Testis (tissue), 5 donors: Measurements from ENCODE around the gene TP53TG3B. TPM values are rescaled to one million over a fixed set of nuclear protein-coding genes. Genes with fewer than 3 reads are reported as not detected.
"Not testable (repeated sequence)": the region's sequence is repeated elsewhere in the genome, so short reads cannot be mapped to it uniquely, and the experiment has no call there.

Experiments used
- DNase-seq: peaks from one replicate; pipeline ENCODE4 v3.0.0-alpha.2; 2019
- H3K27ac ChIP-seq, 2 donors: fragments of 200-600 bp; sonication (generic); one replicate each; pipeline ENCODE4 v1.5.1; 2019
- H3K27me3 ChIP-seq: fragments of 200-600 bp; sonication (generic); one replicate; pipeline ENCODE4 v1.5.1; 2019
- H3K36me3 ChIP-seq: fragments of 200-600 bp; sonication (generic); one replicate; pipeline ENCODE4 v1.5.1; 2017; ENCODE audit warnings: low read depth; ENCODE audit errors: missing control alignments
- H3K4me1 ChIP-seq: fragments of 200-600 bp; sonication (generic); one replicate; pipeline ENCODE4 v1.5.1; 2019
- H3K4me3 ChIP-seq, 2 donors: fragments of 200-600 bp; sonication (generic); one replicate each; pipeline ENCODE4 v1.5.1; 2017 to 2019
- H3K9me3 ChIP-seq: fragments of 200-600 bp; sonication (generic); one replicate; pipeline ENCODE4 v1.5.1; 2017
- WGBS, 2 donors: methylation state at CpG; one replicate each; pipeline ENCODE4 v1.1.5; 2018; 5-methylcytosine and 5-hydroxymethylcytosine counted together
- intact Hi-C: fragments of 100-400 bp; cut with DNase I; formaldehyde crosslinking; loops from one replicate; pipeline ENCODE4 v1.15.1; 2023; ENCODE audit warnings: low total_unique reads
- long read RNA-seq, 2 donors: transcript quantifications; one replicate each; lab custom pipeline, GENCODE V29; 2026
- polyA plus RNA-seq: library from polyadenylated mRNA; stranded (reverse); fragments of 350-450 nt; fragmentation: Illumina TruSeq; extraction: RNeasy Lipid Tissue Mini Kit (QIAGEN cat#74804); gene quantifications from one replicate; pipeline ENCODE4 v1.2.3, GENCODE V29; 2014; ENCODE audit warnings: low read depth, low replicate concordance; ENCODE audit not compliant: insufficient read depth
- small RNA-seq, 2 donors: library from RNA; depleted of rRNA; stranded (forward); fragments of <200 nt; gene quantifications; one replicate each; pipeline ENCODE3, GENCODE V24; 2016
- total RNA-seq, 2 donors: library from RNA; depleted of rRNA; stranded (reverse); fragments of >200 nt; gene quantifications; one replicate each; pipeline ENCODE4 v1.2.3, GENCODE V29; 2016

The TP53TG3B gene
- total RNA-seq (1 to 10 TPM; 1.9 to 5.9 TPM), polyA plus RNA-seq (24.1 TPM)
- long read RNA-seq, donor 1, partial matches to known transcripts, result 0 of 1 reads
- long read RNA-seq, donor 1, other reads (novel, unspliced or antisense), result 0 of 1 reads
- long read RNA-seq, donor 2, result 0 reads

- H3K4me1 ChIP-seq, H3K4me3 ChIP-seq, intact Hi-C loops, H3K27me3 ChIP-seq, H3K36me3 ChIP-seq, H3K27ac ChIP-seq, H3K9me3 ChIP-seq, DNase-seq: not testable (repeated sequence)
- no CpG with 5 or more reads among the region's 25 CpGs for WGBS, 2 donors
These were observed at the start of gene TP53TG3B for GRCh38 chr16:33360541-33360940. TP53TG3B (plus strand) TSS chr16:33360841; CDS start chr16:33360909, 68 bp downstream.

GRCh38 chr16:33336226-33337012, 24.2 kb upstream of the TP53TG3B start:
- intact Hi-C loops, H3K27me3 ChIP-seq, H3K4me3 ChIP-seq, H3K36me3 ChIP-seq, H3K27ac ChIP-seq, H3K4me1 ChIP-seq, H3K9me3 ChIP-seq: not testable (repeated sequence)
- DNase-seq, result peak; percentile 61
- 47 to 64% methylated on average over 3 to 4 of the region's 4 CpGs for WGBS, 2 donors

GRCh38 chr16:33337627-33338542, 22.8 kb upstream of the TP53TG3B start:
- H3K4me3 ChIP-seq, H3K4me1 ChIP-seq, H3K27me3 ChIP-seq, H3K9me3 ChIP-seq, intact Hi-C loops, H3K36me3 ChIP-seq: not testable (repeated sequence)
- DNase-seq, result peak; percentile 53
- peak overlapping the region in 1 of 2 donors; percentile 65 for H3K27ac ChIP-seq
- 66 to 67% methylated on average over 4 to 5 of the region's 5 CpGs for WGBS, 2 donors

GRCh38 chr16:33338543-33338951, 22.1 kb upstream of the TP53TG3B start:
- WGBS, 2 donors, result 68 to 75% methylated on average over 2 of the region's 2 CpGs
- H3K27me3 ChIP-seq, H3K36me3 ChIP-seq, H3K9me3 ChIP-seq, H3K27ac ChIP-seq, H3K4me1 ChIP-seq, intact Hi-C loops, H3K4me3 ChIP-seq: not testable (repeated sequence)
- DNase-seq, result peak; percentile 20

- H3K27me3 ChIP-seq, intact Hi-C loops, H3K9me3 ChIP-seq, H3K4me1 ChIP-seq, H3K27ac ChIP-seq, H3K4me3 ChIP-seq, H3K36me3 ChIP-seq: not testable (repeated sequence)
- peak; percentile 42 for DNase-seq
- WGBS, 2 donors, result 83 to 84% methylated on average over 3 of the region's 4 CpGs
These were observed 21.3 kb upstream of the TP53TG3B start for GRCh38 chr16:33339093-33340061.

Small RNA genes lying within 50 kb of the gene (small RNA-seq; reads per million reads assigned to genes)
- 0 reads per million in 2 donors for gene AC141257.3
- gene AC141257.4, result 0 reads per million in 2 donors

Other genes starting within 250 kb of the TP53TG3B start
- 10 to 100 TPM in 1 of 2 donors, under 1 TPM in 1; 0.56 to 11.7 TPM for gene TP53TG3C, start 166.6 kb upstream of the TP53TG3B start, total RNA-seq
- 4.3 TPM for gene TP53TG3C, start 166.6 kb upstream of the TP53TG3B start, polyA plus RNA-seq
- not detected for gene TP53TG3E, start 56.5 kb upstream of the TP53TG3B start, total RNA-seq
- gene TP53TG3E, start 56.5 kb upstream of the TP53TG3B start, polyA plus RNA-seq, result not detected
- 1 to 10 TPM; 2.0 to 3.7 TPM for gene TP53TG3F, start 98.8 kb downstream of the TP53TG3B start, total RNA-seq
- 0.96 TPM for gene TP53TG3F, start 98.8 kb downstream of the TP53TG3B start, polyA plus RNA-seq